ENCODE results near the gene KIF5A.

- TF ChIP-seq CTCF (IDR thresholded peaks at IDR 0.05) (no peak), EZH2 (IDR thresholded peaks at IDR 0.05) (no peak), EZH2phosphoT487 (IDR thresholded peaks at IDR 0.05) (no peak)
Observed at GRCh38 chr12:57626111-57626920, 76.5 kb downstream of the KIF5A start.

Measured in neural progenitor cell (in vitro differentiated cells).